Transverse colon (tissue), 4 donors: Measurements from ENCODE around the gene KSR1. TPM values are rescaled to one million over a fixed set of nuclear protein-coding genes. Genes with fewer than 3 reads are reported as not detected.
"Not testable (repeated sequence)": the region's sequence is repeated elsewhere in the genome, so short reads cannot be mapped to it uniquely, and the experiment has no call there.

Experiments used
- DNase-seq: peaks from one replicate; pipeline ENCODE4 v3.0.0-alpha.2; 2019
- H3K27ac ChIP-seq, 4 donors: fragments of 200-600 bp; sonication (generic); 2 replicates each; pipeline ENCODE4 v1.5.1; 2016 to 2018; ENCODE audit warnings: inconsistent platforms in 4 of 4
- H3K27me3 ChIP-seq: fragments of 200-600 bp; sonication (generic); 2 replicates; pipeline ENCODE4 v1.5.1; 2017; ENCODE audit warnings: inconsistent platforms
- H3K36me3 ChIP-seq, 4 donors: fragments of 200-600 bp; sonication (generic); 2 replicates each; pipeline ENCODE4 v1.5.1; 2017 to 2019; ENCODE audit warnings: inconsistent platforms in 4 of 4
- H3K4me1 ChIP-seq, 4 donors: fragments of 200-600 bp; sonication (generic); 2 replicates each; pipeline ENCODE4 v1.5.1; 2017 to 2020; ENCODE audit warnings: inconsistent platforms in 4 of 4
- H3K4me3 ChIP-seq, 4 donors: fragments of 200-600 bp; sonication (generic); 1 replicate in 1 of 4; 2 replicates in 3 of 4; pipeline versions ENCODE4 v1.5.1 to v1.6.1; 2017 to 2019; ENCODE audit warnings: inconsistent platforms in 4 of 4
- H3K9me3 ChIP-seq, 2 donors: fragments of 200-600 bp; sonication (generic); 2 replicates each; pipeline ENCODE4 v1.5.1; 2017 to 2019; ENCODE audit warnings: inconsistent platforms in 2 of 2
- EP300 ChIP-seq: sonication (generic); formaldehyde crosslinking; IDR thresholded peaks from one replicate; pipeline ENCODE4 v1.6.1; 2017; ENCODE audit warnings: antibody characterized with exemption, low read depth
- POLR2A ChIP-seq: fragments of 450-650 bp; IDR thresholded peaks from one replicate; pipeline ENCODE4 v1.6.1; 2016; ENCODE audit warnings: antibody characterized with exemption, mild to moderate bottlenecking, moderate library complexity
- POLR2AphosphoS5 ChIP-seq, 3 donors: sonication (generic); formaldehyde crosslinking; IDR thresholded peaks; one replicate each; pipeline ENCODE4 v1.6.1; 2016; ENCODE audit warnings: antibody characterized with exemption in 3 of 3
- WGBS, 2 donors: methylation state at CpG; one replicate each; pipeline ENCODE4 v1.1.5; 2018; ENCODE audit warnings: low coverage in 1 of 2; 5-methylcytosine and 5-hydroxymethylcytosine counted together
- in situ Hi-C, 4 donors: fragments of 200-750 bp; cut with MboI; loops; one replicate each; pipeline versions ENCODE4 v1.15.0 to v1.15.1; 2017; ENCODE audit warnings: low sequenced_read_pairs in 3 of 4, low pct_ligation_motif_present in 1 of 4, low pct_unique_long_range_greater_than_20kb in 1 of 4
- intact Hi-C: fragments of 100-400 bp; cut with DNase I; formaldehyde crosslinking; loops from one replicate; pipeline ENCODE4 v1.15.1; 2023; ENCODE audit warnings: low total_unique reads
- total RNA-seq, 4 donors: library from RNA; depleted of rRNA; stranded (reverse); fragments of >200 nt; gene quantifications; one replicate each; pipeline ENCODE4 v1.1.0, GENCODE V29; 2016
- TF ChIP-seq, protein P1 (sequence below), 5 experiments: fragments of 200-600 bp in 3 of 5; fragments of 450-650 bp in 2 of 5; sonication (generic) in 3 of 5; IDR thresholded peaks; 1 replicate in 2 of 5; 2 replicates in 3 of 5; pipeline ENCODE4 v1.5.1; 2016 to 2017; ENCODE audit warnings: antibody characterized with exemption in 5 of 5, inconsistent platforms in 3 of 5, mild to moderate bottlenecking in 2 of 5, moderate library complexity in 1 of 5

The KSR1 gene
- total RNA-seq, 4 donors from 2014 or later = 8.2 to 55.7 (median 30.9) TPM

- no peak for DNase-seq
- intact Hi-C loops = no loop called here
Observed at GRCh38 chr17:27433521-27433920, 22.7 kb upstream of the KSR1 start.

DNA sequence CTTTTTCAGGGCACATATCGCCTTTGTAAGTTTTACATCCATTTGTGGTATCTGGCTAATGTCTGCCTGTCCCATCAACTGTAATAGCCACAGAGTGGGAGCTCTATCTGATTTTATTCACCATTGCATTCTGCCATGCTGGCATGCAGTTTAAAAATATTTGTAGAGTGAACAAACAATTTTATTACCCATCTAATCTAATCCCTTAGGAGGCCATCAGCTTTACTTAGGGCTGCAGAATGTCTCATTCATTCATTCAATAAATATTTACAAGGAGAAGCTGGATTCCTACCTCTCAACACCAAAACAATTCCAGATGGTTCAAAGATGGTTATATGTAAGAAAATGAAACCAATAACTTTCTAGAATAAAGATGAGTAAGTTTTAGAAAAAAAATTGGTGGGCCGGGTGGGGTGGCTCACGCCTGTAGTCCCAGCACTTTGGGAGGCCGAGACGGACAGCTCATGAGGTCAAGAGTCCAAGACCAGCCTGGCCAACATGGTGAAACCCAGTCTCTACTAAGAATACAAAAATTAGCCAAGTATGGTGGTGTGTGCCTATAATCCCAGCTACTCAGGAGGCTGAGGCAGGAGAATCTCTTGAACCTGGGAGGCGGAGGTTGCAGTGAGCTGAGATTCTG, 20.7 kb upstream of the KSR1 start:
- H3K36me3 ChIP-seq, H3K27me3 ChIP-seq, in situ Hi-C loops, H3K9me3 ChIP-seq, H3K4me3 ChIP-seq, intact Hi-C loops, H3K4me1 ChIP-seq, DNase-seq, H3K27ac ChIP-seq: not testable (repeated sequence)
- 70 to 89% methylated on average over 5 to 6 of the region's 6 CpGs for WGBS, 2 donors

More at GRCh38 chr17:27433521-27433920, 22.7 kb upstream of the KSR1 start:
- TF ChIP-seq, protein P1, sequence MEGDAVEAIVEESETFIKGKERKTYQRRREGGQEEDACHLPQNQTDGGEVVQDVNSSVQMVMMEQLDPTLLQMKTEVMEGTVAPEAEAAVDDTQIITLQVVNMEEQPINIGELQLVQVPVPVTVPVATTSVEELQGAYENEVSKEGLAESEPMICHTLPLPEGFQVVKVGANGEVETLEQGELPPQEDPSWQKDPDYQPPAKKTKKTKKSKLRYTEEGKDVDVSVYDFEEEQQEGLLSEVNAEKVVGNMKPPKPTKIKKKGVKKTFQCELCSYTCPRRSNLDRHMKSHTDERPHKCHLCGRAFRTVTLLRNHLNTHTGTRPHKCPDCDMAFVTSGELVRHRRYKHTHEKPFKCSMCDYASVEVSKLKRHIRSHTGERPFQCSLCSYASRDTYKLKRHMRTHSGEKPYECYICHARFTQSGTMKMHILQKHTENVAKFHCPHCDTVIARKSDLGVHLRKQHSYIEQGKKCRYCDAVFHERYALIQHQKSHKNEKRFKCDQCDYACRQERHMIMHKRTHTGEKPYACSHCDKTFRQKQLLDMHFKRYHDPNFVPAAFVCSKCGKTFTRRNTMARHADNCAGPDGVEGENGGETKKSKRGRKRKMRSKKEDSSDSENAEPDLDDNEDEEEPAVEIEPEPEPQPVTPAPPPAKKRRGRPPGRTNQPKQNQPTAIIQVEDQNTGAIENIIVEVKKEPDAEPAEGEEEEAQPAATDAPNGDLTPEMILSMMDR (IDR thresholded peaks at IDR 0.05) = no peak
- TF ChIP-seq POLR2A (no peak), EP300 (no peak), POLR2AphosphoS5 (IDR thresholded peaks at IDR 0.05) (no peak)
- in situ Hi-C loops = no loop called here
- H3K36me3 ChIP-seq = no peaks in the 10 kb centered on the region
- H3K27ac ChIP-seq = no peak overlapping the region
- no peak overlapping the region for H3K4me3 ChIP-seq
- no peaks in the 10 kb centered on the region for H3K27me3 ChIP-seq
- no peaks in the 10 kb centered on the region for H3K9me3 ChIP-seq
- WGBS, 2 donors = 80 to 94% methylated on average over 1 to 8 of the region's 8 CpGs
- H3K4me1 ChIP-seq = no peaks in the 10 kb centered on the region

DNA sequence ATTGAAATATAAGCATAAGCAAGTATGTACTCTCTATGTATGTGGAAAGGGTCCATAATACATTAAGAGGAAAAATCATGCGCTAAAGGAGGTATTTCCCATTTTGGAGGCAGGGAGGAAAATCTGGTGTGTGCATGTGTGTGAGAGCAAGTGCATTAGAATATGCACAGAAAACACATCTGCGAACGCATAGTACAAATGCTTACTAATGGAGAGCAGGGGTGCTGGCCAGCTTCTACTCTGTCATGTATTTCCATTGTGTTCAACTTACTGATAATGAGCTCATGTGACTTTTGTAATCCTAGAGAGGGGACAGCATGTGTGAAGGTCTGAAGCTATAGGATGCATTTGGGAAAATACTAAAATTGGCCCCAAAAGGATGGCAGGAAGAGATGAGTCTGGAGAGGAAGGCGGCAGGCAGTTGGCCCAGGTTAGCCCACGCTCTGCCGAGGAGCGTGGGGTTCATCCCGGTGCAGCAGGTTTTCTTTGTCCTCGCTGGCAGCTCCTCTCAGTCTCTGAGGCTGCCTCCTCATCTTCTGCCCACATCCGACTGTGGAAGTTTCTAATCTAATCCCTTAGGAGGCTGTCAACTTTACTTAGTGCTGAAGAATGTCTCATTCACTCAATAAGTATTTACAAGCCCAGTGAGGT, 17.8 kb upstream of the KSR1 start:
- no peaks in the 10 kb centered on the region for H3K9me3 ChIP-seq
- H3K27me3 ChIP-seq = no peaks in the 10 kb centered on the region
- no peak overlapping the region for H3K4me3 ChIP-seq
- TF ChIP-seq, protein P1 (IDR thresholded peaks at IDR 0.05) = no peak
- TF ChIP-seq EP300 (no peak), POLR2AphosphoS5 (IDR thresholded peaks at IDR 0.05) (no peak), POLR2A (no peak)
- H3K36me3 ChIP-seq = no peaks in the 10 kb centered on the region
- WGBS, 2 donors = 90 to 94% methylated on average over 3 to 10 of the region's 10 CpGs
- H3K27ac ChIP-seq = no peak overlapping the region
- no peak for DNase-seq
- no peaks in the 10 kb centered on the region for H3K4me1 ChIP-seq
- in situ Hi-C loops = no loop called here
- intact Hi-C loops = no loop called here

DNA sequence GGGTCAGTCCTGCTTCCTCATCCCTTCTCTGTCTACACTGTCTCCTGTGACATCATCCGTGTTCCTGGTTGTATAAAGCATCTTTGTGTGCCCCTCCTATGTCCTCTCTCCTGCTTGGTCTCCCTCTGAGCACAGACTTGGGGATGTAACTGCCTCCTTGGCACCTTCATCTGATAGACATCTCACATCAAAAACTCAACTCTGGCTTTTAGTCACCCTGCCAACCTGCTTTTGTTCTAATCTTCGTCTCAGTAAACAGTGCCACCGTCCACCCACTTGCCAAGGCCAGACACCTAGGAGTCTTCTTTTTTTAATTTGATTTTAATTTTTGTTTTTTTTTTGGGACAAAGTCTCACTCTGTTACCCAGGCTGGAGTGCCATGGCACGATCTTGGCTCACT, 16.9 kb upstream of the KSR1 start:
- in situ Hi-C loops = no loop called here
- no peak for TF ChIP-seq EP300
- no peak for TF ChIP-seq POLR2A
- TF ChIP-seq, protein P1 (IDR thresholded peaks at IDR 0.05) = no peak
- no peak for TF ChIP-seq POLR2AphosphoS5 (IDR thresholded peaks at IDR 0.05)

More for the DNA sequence above, 16.9 kb upstream of the KSR1 start:
- H3K4me1 ChIP-seq = no peaks in the 10 kb centered on the region
- DNase-seq = no peak
- intact Hi-C loops = no loop called here
- no peak overlapping the region for H3K4me3 ChIP-seq
- no peak overlapping the region for H3K27ac ChIP-seq
- no peaks in the 10 kb centered on the region for H3K27me3 ChIP-seq
- H3K36me3 ChIP-seq = no peaks in the 10 kb centered on the region
- WGBS, 2 donors = 60 to 81% methylated on average over 3 to 4 of the region's 4 CpGs
- no peaks in the 10 kb centered on the region for H3K9me3 ChIP-seq
